COLO829 (cell line): Measurements from ENCODE around the gene PCSK6.
A peak's percentile ranks its signal among the peaks of the same experiment; 100 is the strongest.

Experiments used
- DNase-seq: peaks from one replicate; pipeline ENCODE4 v3.0.0; 2012; ENCODE audit warnings: low spot score

Gene PCSK6

DNA sequence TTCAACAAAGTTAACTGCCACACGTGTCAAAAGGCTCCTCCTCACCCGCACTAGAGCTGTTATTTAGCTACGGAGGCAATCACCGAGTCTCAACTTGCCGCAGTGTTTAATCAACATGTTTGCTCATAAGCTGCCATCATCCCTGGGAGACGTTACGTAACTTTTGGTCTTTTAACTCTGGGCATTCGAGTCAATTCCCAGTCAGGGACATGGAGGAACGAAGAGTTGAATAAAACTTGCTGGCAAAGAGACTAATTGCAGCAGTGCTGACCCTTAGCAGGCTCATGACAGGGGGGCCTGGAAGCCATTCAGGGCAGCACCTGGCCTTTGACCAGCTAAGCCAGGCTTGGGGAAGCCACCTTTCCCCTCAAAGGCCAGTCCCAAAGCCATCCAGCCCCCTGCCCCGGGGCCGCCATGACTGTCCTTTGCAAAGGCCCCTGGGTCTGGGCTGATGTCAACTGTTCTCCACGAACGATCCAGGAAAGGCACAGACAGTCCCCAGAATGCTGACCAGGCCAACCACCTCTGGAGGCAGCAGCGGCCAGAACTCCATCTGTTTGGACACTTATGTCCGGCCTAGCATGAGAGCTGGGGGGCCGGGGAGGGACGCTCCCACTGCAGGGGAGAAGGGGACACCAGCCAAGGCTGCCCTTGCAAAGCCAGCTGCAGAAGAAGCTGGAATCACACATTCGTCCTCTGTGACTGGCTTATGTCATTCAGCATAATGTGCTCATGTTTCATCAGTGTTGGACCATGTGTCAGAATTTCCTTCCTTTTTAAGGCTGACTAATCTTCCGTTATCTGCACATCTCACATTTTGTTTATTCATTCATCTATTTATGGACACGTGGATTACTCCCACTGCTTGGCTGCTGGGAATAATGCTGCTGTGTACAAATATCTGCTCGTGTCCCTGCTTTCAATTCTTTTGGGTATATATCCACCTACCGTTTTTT is 43.7 kb downstream of the PCSK6 start:
- DNase-seq: peak; percentile 28

- no peak for DNase-seq
Measured at GRCh38 chr15:101444807-101445508, 44.5 kb downstream of the PCSK6 start.

DNA sequence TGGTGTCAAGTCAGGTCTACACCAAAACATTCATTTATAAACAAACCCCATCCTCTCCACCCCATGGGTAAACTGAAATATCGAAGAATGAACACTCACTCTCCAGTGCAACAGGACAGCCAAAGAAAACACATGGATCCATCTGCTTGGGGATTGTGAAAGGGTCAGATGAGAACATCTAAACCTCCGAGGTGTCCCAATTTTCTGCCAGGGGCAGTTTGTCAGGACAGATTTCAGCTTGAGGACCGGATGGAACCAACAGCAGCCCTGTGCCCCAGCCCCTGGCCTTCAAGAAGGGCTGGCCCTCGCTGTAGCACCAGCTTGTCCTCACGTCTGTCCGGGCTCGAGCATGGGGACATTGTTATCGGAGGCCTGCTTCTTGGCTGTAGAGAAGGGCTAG is 45.5 kb downstream of the PCSK6 start:
- no peak for DNase-seq

DNA sequence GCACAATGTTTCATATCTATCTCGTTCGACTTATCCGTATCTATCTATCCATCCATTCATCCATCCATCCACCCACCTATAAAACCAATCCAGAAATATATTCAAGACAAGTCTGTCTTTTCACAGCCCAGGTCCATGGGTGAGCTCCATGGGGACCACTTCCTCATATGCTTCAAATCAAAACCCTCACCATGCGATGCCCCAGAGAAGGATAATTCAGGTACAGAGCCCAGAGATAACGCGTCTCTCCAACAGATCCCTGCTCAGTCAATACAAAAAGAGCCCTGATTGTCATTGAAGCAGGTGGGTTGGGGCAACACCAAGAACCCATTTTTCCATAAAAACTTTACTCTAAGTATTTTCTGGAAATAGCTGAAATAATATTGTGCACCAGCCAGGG is 47.2 kb downstream of the PCSK6 start:
- DNase-seq: no peak

- no peak for DNase-seq
Measured at GRCh38 chr15:101441696-101442095, 47.8 kb downstream of the PCSK6 start.

DNA sequence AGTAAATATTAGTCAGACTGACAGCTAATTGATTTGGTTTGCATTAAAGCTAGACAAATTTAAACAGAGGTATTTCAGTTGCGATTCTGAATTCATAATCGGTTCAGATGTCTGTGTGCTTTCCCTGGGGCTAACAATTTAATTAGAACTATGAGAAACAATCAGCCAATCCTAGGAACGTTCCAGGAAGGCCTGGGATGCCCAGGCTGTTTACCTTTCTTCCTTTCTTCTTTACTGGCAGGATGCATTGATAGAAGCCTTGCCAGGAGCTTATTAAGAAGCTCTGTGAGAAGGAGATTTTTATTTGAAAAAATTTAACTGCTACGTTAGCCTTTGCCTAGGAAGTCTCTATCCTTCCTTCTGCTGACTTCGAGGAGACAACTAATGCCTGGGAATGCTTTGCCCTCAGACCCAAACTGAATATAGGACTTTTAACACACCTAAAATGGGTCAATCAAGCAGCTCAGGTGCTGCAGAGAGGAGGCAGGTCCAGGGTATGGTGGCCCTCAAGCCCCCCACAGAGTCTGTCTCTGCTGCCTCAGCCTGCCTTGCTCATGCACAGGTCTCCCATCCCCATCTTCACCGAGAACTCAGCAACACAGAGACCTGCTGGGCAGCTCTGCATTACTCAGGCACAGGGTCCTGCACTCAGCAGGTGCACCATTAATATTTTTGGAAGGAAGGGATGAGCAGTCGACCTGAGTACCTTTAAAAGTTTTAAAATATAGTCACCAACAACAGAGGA is 48.5 kb downstream of the PCSK6 start:
- no peak for DNase-seq

GRCh38 chr15:101439920-101440319 is 49.6 kb downstream of the PCSK6 start:
- no peak for DNase-seq

- no peak for DNase-seq
Measured at GRCh38 chr15:101439285-101439919, 50.1 kb downstream of the PCSK6 start.

GRCh38 chr15:101438482-101439284 is 50.8 kb downstream of the PCSK6 start:
- no peak for DNase-seq

GRCh38 chr15:101437618-101438481 is 51.7 kb downstream of the PCSK6 start:
- no peak for DNase-seq

DNA sequence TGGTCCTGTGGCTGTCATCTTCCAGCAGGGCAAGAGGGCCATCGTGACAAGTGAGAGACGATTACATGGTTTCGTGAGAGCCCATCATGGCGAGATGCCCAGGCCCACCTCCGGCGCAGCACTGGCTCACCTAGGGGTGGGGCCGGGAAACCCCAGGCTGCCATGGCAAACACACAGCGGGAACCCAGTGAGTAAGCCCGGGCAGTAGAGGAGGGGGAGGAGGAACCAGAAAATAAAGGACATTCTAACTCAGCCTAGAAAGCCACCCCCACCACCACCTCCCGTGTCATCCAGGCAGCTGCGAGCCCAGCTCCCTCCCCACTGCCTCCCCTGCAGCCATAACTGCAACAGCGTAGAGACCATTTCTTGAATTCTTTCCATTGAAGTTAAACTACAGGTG is 52.3 kb downstream of the PCSK6 start:
- DNase-seq: no peak

DNA sequence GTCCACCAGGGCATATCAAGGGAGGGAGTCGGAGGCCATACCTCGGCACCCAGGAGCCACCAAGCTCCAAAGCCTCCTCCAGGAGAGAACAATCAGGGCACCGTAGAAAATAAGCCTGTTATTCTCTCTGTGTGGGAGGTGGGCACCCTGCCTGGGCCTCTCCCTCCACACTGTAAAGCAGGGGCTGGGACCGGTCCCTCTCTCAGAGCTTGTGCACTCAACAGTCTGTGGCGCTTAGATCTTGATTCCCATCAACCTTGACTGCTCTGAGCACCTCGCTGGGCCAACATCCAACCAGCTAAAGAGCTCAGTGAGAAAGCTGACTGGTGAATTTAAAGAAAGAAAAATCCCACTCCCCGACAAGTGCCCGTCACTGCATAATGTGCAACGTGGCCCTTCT is 53.0 kb downstream of the PCSK6 start:
- no peak for DNase-seq

- no peak for DNase-seq
Measured at GRCh38 chr15:101435761-101436160, 53.7 kb downstream of the PCSK6 start.

DNA sequence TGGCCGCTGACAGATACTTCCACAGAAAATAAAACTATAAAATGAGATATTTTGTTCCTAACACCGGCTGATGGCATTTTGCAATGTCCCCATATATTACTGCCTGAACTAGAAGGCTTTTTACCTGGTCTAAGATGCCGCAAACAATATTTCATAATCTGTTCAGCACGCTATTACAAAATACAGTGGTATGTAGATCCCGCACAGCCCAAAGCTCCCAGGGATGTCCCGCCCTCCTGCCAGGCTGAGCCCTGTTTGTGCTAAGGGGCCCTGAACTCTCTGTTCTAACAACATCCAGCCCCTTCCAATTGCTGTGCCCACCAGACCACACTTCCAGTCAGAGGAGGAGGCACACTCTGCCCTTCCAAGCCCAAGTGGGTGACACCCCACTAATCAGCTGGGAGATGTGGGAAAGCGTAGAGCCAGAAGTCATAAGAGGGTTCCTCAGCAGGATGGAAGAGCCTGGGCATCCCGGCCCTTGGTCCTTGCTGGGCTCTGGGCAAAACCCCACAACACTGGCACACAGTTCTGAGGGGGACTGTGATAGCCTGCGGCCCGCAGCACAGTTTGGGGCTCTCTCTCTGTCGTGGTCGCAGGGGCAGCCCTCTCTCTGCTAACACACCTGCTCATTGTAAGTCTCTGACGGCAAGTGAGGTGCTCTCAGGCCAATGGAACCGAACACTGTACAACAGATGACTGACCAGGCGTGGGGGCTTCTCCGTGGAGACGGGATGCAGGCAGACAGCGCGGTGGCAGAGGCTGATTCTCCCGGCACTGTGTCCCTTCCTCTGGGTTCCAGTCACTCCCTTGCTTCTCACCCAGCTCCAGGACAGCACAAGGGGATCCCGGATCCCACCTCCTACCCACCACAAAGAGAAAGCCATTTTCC is 55.2 kb downstream of the PCSK6 start:
- DNase-seq: no peak

DNA sequence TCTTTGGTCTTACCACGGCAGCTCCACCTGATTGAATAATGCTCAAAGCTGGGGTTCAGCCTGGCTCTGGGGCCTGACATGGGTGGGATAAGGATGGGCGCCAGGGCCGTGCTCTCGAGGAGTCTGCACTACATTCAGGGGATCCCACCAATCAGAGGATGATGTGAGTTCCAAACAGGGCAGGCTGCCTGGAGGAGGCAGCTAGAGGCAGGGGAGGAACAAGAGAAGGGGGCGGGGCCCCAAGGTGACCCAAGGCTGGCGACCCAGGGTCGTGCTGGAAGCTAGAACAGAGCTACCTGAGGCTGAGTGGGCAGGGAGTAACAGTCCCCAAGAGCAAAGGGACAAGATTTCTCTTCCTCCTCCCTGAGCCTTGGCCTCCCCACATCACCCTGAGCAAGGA is 56.1 kb downstream of the PCSK6 start:
- DNase-seq: no peak

DNA sequence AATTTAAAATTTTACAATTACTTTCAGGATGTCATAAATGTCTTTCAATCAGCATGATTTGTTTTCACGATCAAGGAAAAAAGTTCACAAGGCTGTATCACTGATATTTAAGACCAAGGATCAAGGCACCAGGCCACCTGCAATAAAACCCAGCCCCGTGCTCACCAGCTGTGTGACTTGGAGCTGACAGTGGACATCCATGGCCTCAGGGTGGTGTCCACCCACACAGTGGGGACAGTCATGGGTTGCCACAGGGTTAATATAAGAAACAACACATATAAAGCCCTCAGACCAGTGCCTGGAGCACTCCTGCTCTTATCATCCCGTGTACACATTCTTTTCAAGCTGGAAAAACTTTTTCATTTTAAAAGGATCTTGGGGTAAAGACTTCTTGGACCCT is 56.5 kb downstream of the PCSK6 start:
- no peak for DNase-seq

- no peak for DNase-seq
Measured at GRCh38 chr15:101431748-101432147, 57.8 kb downstream of the PCSK6 start.

- no peak for DNase-seq
Measured at GRCh38 chr15:101431301-101431700, 58.2 kb downstream of the PCSK6 start.

DNA sequence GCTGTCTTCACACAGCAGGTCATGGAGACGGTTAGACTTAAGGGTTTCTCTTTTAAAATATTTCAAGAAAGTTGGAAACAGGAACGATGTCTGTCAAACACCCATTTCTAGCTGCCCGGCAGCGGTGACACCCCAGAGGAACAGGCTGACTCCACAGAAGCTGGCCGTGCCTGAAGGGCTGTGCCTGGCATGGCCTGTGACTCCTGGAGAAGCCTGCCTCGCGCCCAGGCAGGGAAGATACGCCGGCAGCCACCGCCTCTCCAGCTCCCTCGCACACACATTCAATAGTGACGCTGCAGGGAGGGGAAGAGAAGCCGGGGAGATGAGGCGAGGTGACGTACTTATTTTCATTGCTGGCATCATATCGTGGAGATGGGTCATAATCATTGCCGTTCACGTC is 59.9 kb downstream of the PCSK6 start:
- DNase-seq: no peak
